HepG2 (cell line): ENCODE results near the gene RFPL4AL1. TPM values are rescaled to one million over a fixed set of nuclear protein-coding genes. Genes with fewer than 3 reads are reported as not detected.

Source experiments
- ATF7 ChIP-seq, 2 experiments: fragments of 450-650 bp in 1 of 2; sonication (generic) in 1 of 2; formaldehyde crosslinking in 1 of 2; IDR thresholded peaks; 2 replicates each; pipeline versions ENCODE4 v1.4.0 to v1.6.1; 2016 to 2020; ENCODE audit warnings: antibody characterized with exemption in 1 of 2, mild to moderate bottlenecking in 1 of 2, missing genetic modification reagents in 1 of 2
- DMAP1 ChIP-seq: IDR thresholded peaks from 2 replicates; pipeline ENCODE4 v1.6.1; 2016
- GPBP1L1 ChIP-seq: sonication (generic); formaldehyde crosslinking; IDR thresholded peaks from 2 replicates; pipeline ENCODE4 v1.5.0; 2020; ENCODE audit warnings: mild to moderate bottlenecking, missing genetic modification reagents
- HOXA3 ChIP-seq: sonication (generic); formaldehyde crosslinking; IDR thresholded peaks from 2 replicates; pipeline ENCODE4 v1.5.0; 2020; ENCODE audit warnings: missing genetic modification reagents
- MAX ChIP-seq: IDR thresholded peaks from 2 replicates; pipeline ENCODE4 v1.6.1; 2012; ENCODE audit warnings: inconsistent platforms
- MNT ChIP-seq: fragments of 450-650 bp; IDR thresholded peaks from 2 replicates; pipeline ENCODE4 v1.6.1; 2016
- MXI1 ChIP-seq: IDR thresholded peaks from 3 replicates; pipeline ENCODE4 v1.6.1; 2012; ENCODE audit warnings: low read depth, low read length, inconsistent platforms, borderline replicate concordance
- MYC ChIP-seq: sonication (generic); formaldehyde crosslinking; IDR thresholded peaks from 2 replicates; pipeline ENCODE4 v1.9.0; 2021; ENCODE audit warnings: missing genetic modification reagents, borderline replicate concordance
- NCOA2 ChIP-seq: sonication (generic); formaldehyde crosslinking; IDR thresholded peaks from 2 replicates; pipeline ENCODE4 v1.8.0; 2022; ENCODE audit warnings: inconsistent platforms
- POGZ ChIP-seq: sonication (generic); formaldehyde crosslinking; IDR thresholded peaks from 2 replicates; pipeline ENCODE4 v1.4.0; 2020; ENCODE audit warnings: mild to moderate bottlenecking, missing genetic modification reagents
- POLR2AphosphoS2 ChIP-seq: IDR thresholded peaks from 2 replicates; pipeline ENCODE4 v1.6.1; 2011; ENCODE audit warnings: low read depth, low read length, improper control_type of control experiment
- PTBP1 ChIP-seq: fragments of 200-400 bp; formaldehyde crosslinking; IDR thresholded peaks from 2 replicates; pipeline ENCODE4 v1.6.1; 2018; ENCODE audit warnings: low read length, low read depth; ENCODE audit not compliant: poor library complexity, severe bottlenecking
- RARG ChIP-seq: sonication (generic); formaldehyde crosslinking; IDR thresholded peaks from 2 replicates; pipeline ENCODE4 v1.4.0; 2020; ENCODE audit warnings: low read depth, mild to moderate bottlenecking, missing genetic modification reagents
- RXRA ChIP-seq: sonication (generic); formaldehyde crosslinking; IDR thresholded peaks from 2 replicates; pipeline ENCODE4 v1.5.1; 2020; ENCODE audit warnings: missing genetic modification reagents
- SALL1 ChIP-seq: sonication (generic); formaldehyde crosslinking; IDR thresholded peaks from 2 replicates; pipeline ENCODE4 v1.8.0; 2022; ENCODE audit warnings: mild to moderate bottlenecking, missing genetic modification reagents
- SMC3 ChIP-seq: IDR thresholded peaks from 2 replicates; pipeline ENCODE4 v1.6.1; 2011; ENCODE audit warnings: low read length, improper control_type of control experiment
- ZNF124 ChIP-seq: sonication (generic); formaldehyde crosslinking; IDR thresholded peaks from 2 replicates; pipeline ENCODE4 v1.4.0; 2020; ENCODE audit warnings: missing genetic modification reagents
- ZNF142 ChIP-seq: sonication (generic); formaldehyde crosslinking; IDR thresholded peaks from 2 replicates; pipeline ENCODE4 v1.4.0; 2020; ENCODE audit warnings: missing genetic modification reagents
- ZNF263 ChIP-seq: sonication (generic); formaldehyde crosslinking; IDR thresholded peaks from 2 replicates; pipeline ENCODE4 v1.4.0; 2020; ENCODE audit warnings: missing genetic modification reagents
- ZNF670 ChIP-seq: sonication (generic); formaldehyde crosslinking; IDR thresholded peaks from 2 replicates; pipeline ENCODE4 v1.8.0; 2022; ENCODE audit warnings: mild to moderate bottlenecking, missing genetic modification reagents, borderline replicate concordance
- ZNF784 ChIP-seq: sonication (generic); formaldehyde crosslinking; IDR thresholded peaks from 2 replicates; pipeline ENCODE4 v1.5.1; 2020; ENCODE audit warnings: missing genetic modification reagents, mild to moderate bottlenecking, borderline replicate concordance
- polyA plus RNA-seq, 8 experiments: library from polyadenylated mRNA; depleted of rRNA in 3 of 8; stranded (reverse) in 7 of 8; unstranded in 1 of 8; fragments of >200 nt; fragmentation: Illumina TruSeq in 4 of 8; extraction: Trizol in 4 of 8; gene quantifications; 2 replicates each; pipeline versions ENCODE4 v1.2.1 to v1.2.3, GENCODE V29; 2011 to 2016; ENCODE audit warnings: low read depth in 4 of 8, missing spikeins in 1 of 8, mixed read lengths in 1 of 8; ENCODE audit not compliant: insufficient read depth in 1 of 8
- total RNA-seq, 5 experiments: library from RNA; depleted of rRNA; stranded (reverse); fragments of >200 nt; fragmentation: Illumina TruSeq; extraction: Trizol; gene quantifications; 2 replicates each; pipeline ENCODE4 v1.2.3, GENCODE V29; 2016; ENCODE audit warnings: low read depth in 1 of 5

The RFPL4AL1 gene
- total and polyA plus RNA-seq, 2 of the 13 experiments (the other 11 are each of a cell fraction or from before 2014, with no cell fraction given), result not detected

- TF ChIP-seq ATF7 (IDR thresholded peaks at IDR 0.05) (no peak), ATF7 (CRISPR knock-in tag; IDR thresholded peaks at IDR 0.05) (no peak), MXI1 (0 out of 3 replicates have a peak, but pooled peaks have one; percentile 19), DMAP1 (no peak), SALL1 (CRISPR knock-in tag) (0 out of 2 replicates have a peak, but pooled peaks have one; percentile 28), POGZ (CRISPR knock-in tag) (peak; percentile 54; the same call in 1 of the 2 replicates), MAX (peak; percentile 63), HOXA3 (peak; percentile 77), MYC (CRISPR knock-in tag) (peak; percentile 47; the same call in 1 of the 2 replicates), GPBP1L1 (no peak), MNT (0 out of 2 replicates have a peak, but pooled peaks have one; percentile 34), NCOA2 (no peak), ZNF124 (CRISPR knock-in tag) (no peak), PTBP1 (no peak), ZNF142 (no peak), ZNF784 (no peak), POLR2AphosphoS2 (no peak), RARG (no peak), ZNF670 (CRISPR knock-in tag) (no peak), ZNF263 (CRISPR knock-in tag) (no peak), SMC3 (peak; percentile 63), RXRA (CRISPR knock-in tag) (no peak)
Measured at GRCh38 chr19:55809381-55810058, 40.6 kb downstream of the RFPL4AL1 start (continued).
